GM23338 (cell line): ENCODE results near the gene THBS1. TPM values are rescaled to one million over a fixed set of nuclear protein-coding genes. Genes with fewer than 3 reads are reported as not detected.

Experiments
- ATAC-seq: fragments of 200-7000 bp; cut with Tn5 transposase; 3 replicates; pipeline ENCODE4 v1.9.1; 2020
- DNase-seq: peaks from one replicate; pipeline ENCODE4 v3.0.0-alpha.2; 2015; ENCODE audit warnings: low spot score
- H2AFZ ChIP-seq: fragments of 200-600 bp; sonication (generic); 2 replicates; pipeline ENCODE4 v1.8.0; 2016; ENCODE audit warnings: antibody characterized with exemption, mild to moderate bottlenecking, moderate library complexity
- H3F3A ChIP-seq: fragments of 200-600 bp; sonication (generic); replicated peaks from 2 replicates; pipeline ENCODE4 v1.8.0; 2017; ENCODE audit warnings: antibody characterized with exemption, mixed run types, low read depth
- H3K27ac ChIP-seq: fragments of 200-600 bp; sonication (generic); 2 replicates; pipeline ENCODE4 v1.6.1; 2016; ENCODE audit warnings: low read depth
- H3K27me3 ChIP-seq: fragments of 200-600 bp; sonication (generic); 2 replicates; pipeline ENCODE4 v1.8.0; 2016; ENCODE audit warnings: mild to moderate bottlenecking, mixed run types, moderate library complexity; ENCODE audit not compliant: insufficient read depth
- H3K36me3 ChIP-seq: fragments of 200-600 bp; sonication (generic); 2 replicates; pipeline ENCODE4 v1.8.0; 2016; ENCODE audit warnings: mild to moderate bottlenecking; ENCODE audit not compliant: insufficient read depth
- H3K4me1 ChIP-seq: fragments of 200-600 bp; sonication (generic); 2 replicates; pipeline ENCODE4 v1.8.0; 2016; ENCODE audit warnings: mild to moderate bottlenecking, moderate library complexity; ENCODE audit not compliant: insufficient read depth
- H3K4me2 ChIP-seq: fragments of 200-600 bp; sonication (generic); 2 replicates; pipeline ENCODE4 v1.7.1; 2017; ENCODE audit warnings: mixed run types
- H3K4me3 ChIP-seq: fragments of 200-600 bp; sonication (generic); 2 replicates; pipeline ENCODE4 v1.6.1; 2016; ENCODE audit warnings: mixed run types
- H3K79me2 ChIP-seq: fragments of 200-600 bp; sonication (generic); replicated peaks from 2 replicates; pipeline ENCODE4 v1.8.0; 2017; ENCODE audit warnings: mild to moderate bottlenecking; ENCODE audit not compliant: insufficient read depth
- H3K9me2 ChIP-seq: fragments of 200-600 bp; sonication (generic); 2 replicates; pipeline ENCODE4 v1.8.0; 2017; ENCODE audit not compliant: insufficient read depth
- H4K20me1 ChIP-seq: fragments of 200-600 bp; sonication (generic); replicated peaks from 2 replicates; pipeline ENCODE4 v1.8.0; 2017; ENCODE audit warnings: mild to moderate bottlenecking; ENCODE audit not compliant: insufficient read depth
- H3K27ac Mint-ChIP-seq: 2 replicates; pipeline ENCODE4 v1.8.0; 2020; ENCODE audit warnings: inconsistent platforms, mild to moderate bottlenecking, moderate library complexity, mixed read lengths
- H3K27me3 Mint-ChIP-seq: 3 replicates; pipeline ENCODE4 v1.8.0; 2022; ENCODE audit warnings: low read depth, mild to moderate bottlenecking, moderate library complexity, mixed read lengths, inconsistent platforms; ENCODE audit not compliant: insufficient read depth, poor library complexity
- H3K36me3 Mint-ChIP-seq: 3 replicates; pipeline ENCODE4 v1.8.0; 2021; ENCODE audit warnings: low read depth, mild to moderate bottlenecking, inconsistent platforms, moderate library complexity, mixed read lengths
- H3K4me1 Mint-ChIP-seq: 3 replicates; pipeline ENCODE4 v1.8.0; 2020; ENCODE audit warnings: mild to moderate bottlenecking, inconsistent platforms, mixed read lengths
- H3K4me3 Mint-ChIP-seq: 3 replicates; pipeline ENCODE4 v1.8.0; 2021; ENCODE audit warnings: moderate library complexity, mild to moderate bottlenecking, inconsistent platforms, mixed read lengths
- H3K9me3 Mint-ChIP-seq: 3 replicates; pipeline ENCODE4 v1.8.0; 2020; ENCODE audit warnings: moderate library complexity, mild to moderate bottlenecking, inconsistent platforms, mixed read lengths
- CREB1 ChIP-seq: fragments of 250-450 bp; sonication (Bioruptor Pico); IDR thresholded peaks from 2 replicates; pipeline ENCODE4 v1.5.0; 2020; ENCODE audit warnings: low read depth, mild to moderate bottlenecking, moderate library complexity
- CTCF ChIP-seq, 2 experiments: fragments of 200-600 bp in 1 of 2; sonication (generic) in 1 of 2; conservative IDR thresholded peaks; 2 replicates each; pipeline versions ENCODE4 v1.5.1 to v1.6.1; 2016 to 2017; ENCODE audit warnings: antibody characterized with exemption in 2 of 2, low read depth in 2 of 2, mild to moderate bottlenecking in 2 of 2, moderate library complexity in 1 of 2
- ETS1 ChIP-seq: IDR thresholded peaks from 2 replicates; pipeline ENCODE4 v1.6.1; 2016; ENCODE audit warnings: antibody characterized with exemption
- EZH2 ChIP-seq: fragments of 200-600 bp; sonication (generic); IDR thresholded peaks from one replicate; pipeline ENCODE4 v1.8.0; 2017; ENCODE audit warnings: antibody characterized with exemption, mild to moderate bottlenecking, low read depth; ENCODE audit not compliant: unreplicated experiment
- EZH2phosphoT487 ChIP-seq: fragments of 200-600 bp; sonication (generic); IDR thresholded peaks from one replicate; pipeline ENCODE4 v1.8.1; 2018; ENCODE audit warnings: antibody characterized with exemption; ENCODE audit not compliant: unreplicated experiment
- JUNB ChIP-seq: IDR thresholded peaks from one replicate; pipeline ENCODE4 v1.6.1; 2016; ENCODE audit warnings: antibody characterized with exemption; ENCODE audit not compliant: unreplicated experiment
- NANOG ChIP-seq: IDR thresholded peaks from 2 replicates; pipeline ENCODE4 v1.6.1; 2016; ENCODE audit warnings: antibody characterized with exemption, borderline replicate concordance
- POLR2AphosphoS5 ChIP-seq: IDR thresholded peaks from 2 replicates; pipeline ENCODE4 v1.6.1; 2016; ENCODE audit warnings: antibody characterized with exemption, low read depth
- REST ChIP-seq: IDR thresholded peaks from one replicate; pipeline ENCODE4 v1.6.1; 2018; ENCODE audit warnings: antibody characterized with exemption; ENCODE audit not compliant: unreplicated experiment
- STAT1 ChIP-seq: IDR thresholded peaks from one replicate; pipeline ENCODE4 v1.6.1; 2016; ENCODE audit warnings: antibody characterized with exemption; ENCODE audit not compliant: unreplicated experiment
- ZNF114 ChIP-seq: fragments of 250-450 bp; sonication (Bioruptor Pico); IDR thresholded peaks from 2 replicates; pipeline ENCODE4 v1.5.0; 2020; ENCODE audit warnings: mild to moderate bottlenecking, moderate library complexity
- ZNF331 ChIP-seq: fragments of 250-450 bp; sonication (Bioruptor Pico); IDR thresholded peaks from 2 replicates; pipeline ENCODE4 v1.5.0; 2020; ENCODE audit warnings: low read depth, mild to moderate bottlenecking, moderate library complexity
- ZNF462 ChIP-seq: fragments of 250-450 bp; sonication (Bioruptor Pico); IDR thresholded peaks from 2 replicates; pipeline ENCODE4 v1.5.0; 2020; ENCODE audit warnings: mild to moderate bottlenecking, moderate library complexity
- polyA plus RNA-seq: library from polyadenylated mRNA; unstranded; fragments of >200 nt; fragmentation: Nextera tagmentation; extraction: Ambion mirVana; gene quantifications from 2 replicates; pipeline ENCODE4 v1.2.1, GENCODE V29; 2016
- total RNA-seq: library from RNA; depleted of rRNA; stranded (reverse); fragments of >200 nt; shearing (Covaris generic); gene quantifications from 2 replicates; pipeline ENCODE4 v1.2.3, GENCODE V29; 2014

Gene THBS1
- total and polyA plus RNA-seq, 2 experiments from 2014 or later: 21.7 to 81.9 TPM

- H3K27me3 Mint-ChIP-seq: no peaks in the 10 kb centered on the region
- no peak overlapping the region for H3K4me2 ChIP-seq
- no peaks in the 10 kb centered on the region for H3K79me2 ChIP-seq
Measured at GRCh38 chr15:39599871-39600270, 19.0 kb downstream of the THBS1 start.

More at GRCh38 chr15:39599871-39600270, 19.0 kb downstream of the THBS1 start:
- peaks cover 11% of the 10 kb centered on the region; the same call in 2 of the 3 replicates for H3K4me1 Mint-ChIP-seq
- Histone ChIP-seq H3K36me3 (peaks cover 19% of the 10 kb centered on the region), H4K20me1 (no peaks in the 10 kb centered on the region), H3F3A (no peaks in the 10 kb centered on the region), H3K27me3 (no peaks in the 10 kb centered on the region), H3K27ac (no peak overlapping the region), H3K4me1 (no peaks in the 10 kb centered on the region), H2AFZ (no peak overlapping the region), H3K9me2 (no peaks in the 10 kb centered on the region), H3K4me3 (no peak overlapping the region)
- DNase-seq: no peak
- no peaks in the 10 kb centered on the region for H3K9me3 Mint-ChIP-seq
- H3K4me3 Mint-ChIP-seq: no peak overlapping the region
- ATAC-seq: no peak
- no peak overlapping the region for H3K27ac Mint-ChIP-seq
- peaks cover 15% of the 10 kb centered on the region for H3K36me3 Mint-ChIP-seq
- TF ChIP-seq CREB1 (CRISPR knock-in tag) (no peak), CTCF (conservative IDR thresholded peaks at IDR 0.05; ENCODE audit: low read depth in 2 of 2) (no peak), ZNF331 (CRISPR knock-in tag) (no peak), EZH2 (no peak), ZNF462 (CRISPR knock-in tag) (no peak), REST (no peak), POLR2AphosphoS5 (no peak), JUNB (no peak), EZH2phosphoT487 (no peak), STAT1 (no peak), ETS1 (no peak), NANOG (no peak), ZNF114 (CRISPR knock-in tag) (no peak)
